H1 (cell line): Measurements from ENCODE around the gene CD300H. TPM values are rescaled to one million over a fixed set of nuclear protein-coding genes. Genes with fewer than 3 reads are reported as not detected.

Experiments used
- CTCF ChIA-PET: fragments of 300-600 bp; sonication (Branson Sonifier 250); formaldehyde crosslinking; loops from one replicate; lab custom pipeline; 2021; ENCODE audit not compliant: partially characterized antibody; lab: Charles Lee
- POLR2A ChIA-PET: fragments of 300-600 bp; sonication (Branson Sonifier 250); formaldehyde crosslinking; loops from one replicate; lab custom pipeline; 2021; ENCODE audit warnings: inconsistent platforms; ENCODE audit not compliant: partially characterized antibody; lab: Charles Lee
- DNase-seq, 2 experiments: peaks; one replicate each; pipeline versions ENCODE4 v3.0.0 to v3.0.0-alpha.2; 2010 to 2022; ENCODE audit warnings: low spot score in 2 of 2, low read depth in 1 of 2, mixed read lengths in 1 of 2
- FAIRE-seq: peaks from 2 replicates; lab custom pipeline; 2011; peaks lifted over from hg19 to GRCh38; lab: Jason Lieb, UNC
- H2AFZ ChIP-seq: 2 replicates; pipeline ENCODE4 v1.8.1; 2012; ENCODE audit warnings: low read length, inconsistent platforms
- H2AK5ac ChIP-seq: 2 replicates; pipeline ENCODE4 v1.6.1; 2013; ENCODE audit warnings: low read depth, low read length
- H2BK120ac ChIP-seq: replicated peaks from 2 replicates; pipeline ENCODE3; 2013; ENCODE audit warnings: low read depth, low read length, inconsistent platforms
- H2BK12ac ChIP-seq: 2 replicates; pipeline ENCODE4 v1.6.1; 2013; ENCODE audit warnings: low read depth, low read length
- H2BK15ac ChIP-seq: 2 replicates; pipeline ENCODE4 v1.6.1; 2013; ENCODE audit warnings: low read length
- H2BK20ac ChIP-seq: 2 replicates; pipeline ENCODE4 v1.6.1; 2013; ENCODE audit warnings: low read length
- H2BK5ac ChIP-seq: 2 replicates; pipeline ENCODE4 v1.6.1; 2013; ENCODE audit warnings: low read depth, low read length
- H3K14ac ChIP-seq: 2 replicates; pipeline ENCODE4 v1.6.1; 2013; ENCODE audit warnings: inconsistent platforms; ENCODE audit not compliant: insufficient read length
- H3K18ac ChIP-seq: 2 replicates; pipeline ENCODE4 v1.6.1; 2013; ENCODE audit warnings: low read length; ENCODE audit errors: extremely low read depth
- H3K23ac ChIP-seq: 2 replicates; pipeline ENCODE4 v1.6.1; 2013; ENCODE audit warnings: inconsistent platforms; ENCODE audit not compliant: insufficient read length
- H3K23me2 ChIP-seq: 2 replicates; pipeline ENCODE4 v1.6.1; 2013; ENCODE audit warnings: low read depth, low read length
- H3K27ac ChIP-seq: 2 replicates; pipeline ENCODE4 v1.6.1; 2011; ENCODE audit warnings: low read depth, low read length, inconsistent platforms
- H3K27me3 ChIP-seq, 4 experiments: replicated peaks in 1 of 4; 1 replicate in 1 of 4; 2 replicates in 3 of 4; pipeline versions ENCODE4 v1.6.1 to v1.8.1; 2011 to 2013; ENCODE audit warnings: low read length in 3 of 4, mild to moderate bottlenecking in 3 of 4, inconsistent platforms in 2 of 4, mixed read lengths in 2 of 4, moderate library complexity in 1 of 4; ENCODE audit not compliant: control insufficient read depth in 3 of 4, insufficient read depth in 3 of 4; ENCODE audit errors: extremely low read depth in 1 of 4
- H3K36me3 ChIP-seq, 4 experiments: 2 replicates each; pipeline versions ENCODE4 v1.6.1 to v1.8.1; 2011 to 2013; ENCODE audit warnings: mild to moderate bottlenecking in 4 of 4, low read length in 3 of 4, moderate library complexity in 2 of 4, control low read depth in 1 of 4, inconsistent platforms in 1 of 4; ENCODE audit not compliant: insufficient read depth in 4 of 4, control insufficient read depth in 2 of 4
- H3K4ac ChIP-seq: replicated peaks from 2 replicates; pipeline ENCODE3; 2013; ENCODE audit warnings: low read length, low read depth, mixed read lengths, inconsistent platforms; ENCODE audit not compliant: insufficient read length
- H3K4me1 ChIP-seq, 4 experiments: replicated peaks in 1 of 4; 1 replicate in 1 of 4; 2 replicates in 3 of 4; pipeline versions ENCODE4 v1.6.1 to v1.8.1; 2011 to 2013; ENCODE audit warnings: low read length in 3 of 4, inconsistent platforms in 2 of 4, mixed read lengths in 1 of 4; ENCODE audit not compliant: insufficient read depth in 4 of 4, control insufficient read depth in 3 of 4
- H3K4me2 ChIP-seq, 2 experiments: 2 replicates each; pipeline versions ENCODE4 v1.6.1 to v1.8.1; 2011 to 2013; ENCODE audit warnings: low read depth in 2 of 2, low read length in 2 of 2, control low read depth in 1 of 2, inconsistent platforms in 1 of 2, mild to moderate bottlenecking in 1 of 2; ENCODE audit not compliant: insufficient read depth in 1 of 2
- H3K4me3 ChIP-seq, 4 experiments: fragments of 200-600, 300-600 bp in 1 of 4; sonication (generic), shearing (Covaris generic), sonication (Bioruptor Twin) in 1 of 4; 2 replicates each; pipeline versions ENCODE4 v1.5.1 to v1.8.1; 2011 to 2016; ENCODE audit warnings: low read length in 4 of 4, low read depth in 3 of 4, control low read depth in 2 of 4, inconsistent platforms in 2 of 4, mild to moderate bottlenecking in 2 of 4, mixed read lengths in 1 of 4, moderate library complexity in 1 of 4; ENCODE audit not compliant: insufficient read depth in 2 of 4; ENCODE audit errors: extremely low read depth in 1 of 4
- H3K56ac ChIP-seq: replicated peaks from 2 replicates; pipeline ENCODE3; 2013; ENCODE audit warnings: low read depth, mild to moderate bottlenecking, mixed read lengths, low read length, inconsistent platforms; ENCODE audit not compliant: insufficient read length
- H3K79me1 ChIP-seq: 2 replicates; pipeline ENCODE4 v1.6.1; 2013; ENCODE audit warnings: low read depth, low read length, control low read depth
- H3K79me2 ChIP-seq, 2 experiments: 2 replicates each; pipeline versions ENCODE4 v1.6.1 to v1.8.1; 2012 to 2013; ENCODE audit warnings: low read length in 2 of 2, mild to moderate bottlenecking in 2 of 2, inconsistent platforms in 1 of 2; ENCODE audit not compliant: insufficient read depth in 2 of 2, control insufficient read depth in 1 of 2
- H3K9ac ChIP-seq, 4 experiments: replicated peaks in 1 of 4; 1 replicate in 1 of 4; 2 replicates in 3 of 4; pipeline versions ENCODE4 v1.6.1 to v1.8.1; 2011 to 2013; ENCODE audit warnings: low read depth in 3 of 4, low read length in 3 of 4, control low read depth in 2 of 4, mild to moderate bottlenecking in 2 of 4, moderate library complexity in 2 of 4, inconsistent platforms in 1 of 4; ENCODE audit errors: extremely low read depth in 1 of 4
- H3K9me3 ChIP-seq, 2 experiments: 2 replicates each; pipeline versions ENCODE4 v1.6.1 to v1.8.1; 2012 to 2013; ENCODE audit warnings: mild to moderate bottlenecking in 2 of 2, moderate library complexity in 2 of 2, control low read depth in 1 of 2, inconsistent platforms in 1 of 2, low read depth in 1 of 2, low read length in 1 of 2, mixed read lengths in 1 of 2; ENCODE audit not compliant: insufficient read depth in 2 of 2
- H4K20me1 ChIP-seq, 2 experiments: replicated peaks in 1 of 2; 2 replicates each; pipeline versions ENCODE3 to v1.8.1; 2011 to 2013; ENCODE audit warnings: inconsistent platforms in 2 of 2, low read length in 2 of 2, mild to moderate bottlenecking in 1 of 2; ENCODE audit not compliant: insufficient read depth in 2 of 2, control insufficient read depth in 1 of 2
- H4K5ac ChIP-seq: 2 replicates; pipeline ENCODE4 v1.6.1; 2013; ENCODE audit warnings: low read length, low read depth, mixed read lengths, inconsistent platforms; ENCODE audit not compliant: insufficient read length
- H4K8ac ChIP-seq: 2 replicates; pipeline ENCODE4 v1.8.0; 2013; ENCODE audit warnings: mild to moderate bottlenecking, moderate library complexity, low read length, inconsistent platforms; ENCODE audit not compliant: insufficient read depth; ENCODE audit errors: extremely low read depth
- H4K91ac ChIP-seq: replicated peaks from 2 replicates; pipeline ENCODE3; 2013; ENCODE audit warnings: low read length, mixed read lengths, inconsistent platforms; ENCODE audit not compliant: insufficient read length
- EGR1 ChIP-seq: IDR thresholded peaks from 2 replicates; pipeline ENCODE4 v1.6.1; 2011; ENCODE audit warnings: low read depth, low read length, borderline replicate concordance
- EP300 ChIP-seq, 2 experiments: IDR thresholded peaks; 1 replicate in 1 of 2; 2 replicates in 1 of 2; pipeline ENCODE4 v1.6.1; 2011 to 2012; ENCODE audit warnings: low read depth in 2 of 2, low read length in 2 of 2, mild to moderate bottlenecking in 2 of 2, borderline replicate concordance in 1 of 2, inconsistent platforms in 1 of 2, moderate library complexity in 1 of 2
- JUN ChIP-seq: IDR thresholded peaks from 2 replicates; pipeline ENCODE4 v1.6.1; 2011; ENCODE audit warnings: low read depth, mild to moderate bottlenecking, improper control_type of control experiment, low read length
- JUND ChIP-seq: IDR thresholded peaks from 2 replicates; pipeline ENCODE4 v1.6.1; 2011; ENCODE audit warnings: mild to moderate bottlenecking, improper control_type of control experiment, low read length
- NANOG ChIP-seq: IDR thresholded peaks from 2 replicates; pipeline ENCODE4 v1.6.1; 2011; ENCODE audit warnings: low read length, low read depth, mild to moderate bottlenecking, inconsistent platforms; ENCODE audit not compliant: insufficient read depth, poor library complexity, severe bottlenecking
- NRF1 ChIP-seq: IDR thresholded peaks from 2 replicates; pipeline ENCODE4 v1.6.1; 2011; ENCODE audit warnings: mild to moderate bottlenecking, low read depth, low read length, improper control_type of control experiment
- PHF8 ChIP-seq: fragments of 200-600 bp; sonication (generic); conservative IDR thresholded peaks from 2 replicates; pipeline ENCODE4 v1.7.1; 2012; ENCODE audit warnings: low read depth, mild to moderate bottlenecking, inconsistent platforms, low read length, moderate library complexity
- SP2 ChIP-seq: IDR thresholded peaks from 2 replicates; pipeline ENCODE4 v1.6.1; 2012; ENCODE audit warnings: mild to moderate bottlenecking, low read length, inconsistent platforms
- TAF7 ChIP-seq: optimal IDR thresholded peaks from 2 replicates; pipeline ENCODE3; 2011; ENCODE audit warnings: low read depth, mild to moderate bottlenecking, inconsistent platforms, low read length, moderate library complexity, borderline replicate concordance
- WGBS, 2 experiments: shearing (Covaris generic) in 1 of 2; methylation state at CpG; one replicate each; pipeline versions ENCODE4 v1.1.6 to v1.1.7; 2013 to 2015; ENCODE audit warnings: low lambda C conversion rate in 2 of 2, mixed read lengths in 2 of 2, inconsistent platforms in 1 of 2, low coverage in 1 of 2, missing lambda C conversion rate in 1 of 2; ENCODE audit not compliant: insufficient replicate concordance in 2 of 2, insufficient coverage in 1 of 2, insufficient read length in 1 of 2; ENCODE audit errors: extremely low coverage in 1 of 2, missing lambda C conversion rate in 1 of 2; 5-methylcytosine and 5-hydroxymethylcytosine counted together
- polyA plus RNA-seq, 7 experiments: library from polyadenylated mRNA; depleted of rRNA in 3 of 7; stranded (reverse) in 5 of 7; unstranded in 2 of 7; fragments of >200 nt in 5 of 7; fragments of 200-250 nt in 2 of 7; gene quantifications; 1 replicate in 5 of 7; 2 replicates in 1 of 7; 4 replicates in 1 of 7; pipeline versions ENCODE4 v1.2.1 to v1.2.3, GENCODE V29; 2011 to 2013; ENCODE audit warnings: missing spikeins in 2 of 7, mixed read lengths in 2 of 7
- total RNA-seq: library from RNA; stranded (reverse); fragmentation: NEBNext Ultra II Directional; extraction: Animal tissue kit (Norgen Biotek cat#: 25700); gene quantifications from 2 replicates; pipeline ENCODE4 v1.2.1, GENCODE V29; 2021
- TF ChIP-seq, protein P1 (sequence below): IDR thresholded peaks from 2 replicates; pipeline ENCODE4 v1.6.1; 2011; ENCODE audit warnings: low read length, improper control_type of control experiment
- TF ChIP-seq, protein P2 (sequence below): IDR thresholded peaks from 2 replicates; pipeline ENCODE4 v1.6.1; 2012; ENCODE audit warnings: low read length, inconsistent platforms

The CD300H gene
- total and polyA plus RNA-seq, 2 of the 8 experiments (the other 6 are each of a cell fraction or from before 2014, with no cell fraction given), result not detected

DNA sequence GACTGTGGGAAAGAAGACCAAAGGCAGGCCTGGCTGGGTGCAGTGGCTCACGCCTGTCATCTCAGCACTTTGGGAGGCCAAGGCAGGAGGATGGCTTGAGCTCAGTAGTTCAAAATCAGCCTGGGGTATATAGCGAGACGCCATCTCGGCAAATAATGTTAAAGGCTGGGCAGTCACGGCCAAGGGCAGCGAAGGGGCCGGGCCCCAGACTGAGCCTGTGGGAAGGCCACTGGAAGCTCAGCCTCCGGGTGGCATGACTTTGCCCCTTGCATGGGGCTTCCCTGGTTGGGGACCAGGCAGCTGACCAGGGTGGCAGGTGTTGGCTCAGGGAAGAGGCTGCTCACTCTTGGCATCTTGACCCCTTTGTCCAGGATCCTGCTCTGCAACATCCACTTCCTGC, 38.7 kb upstream of the CD300H start:
- no peak for FAIRE-seq
- no peak overlapping the region for H2BK20ac ChIP-seq
- no peak overlapping the region for H2AFZ ChIP-seq
- H3K4ac ChIP-seq, result no peak overlapping the region
- ChIA-PET CTCF (interaction anchor here (1.0 to 2.1 kb wide), 4 partner anchors 9 to 148 kb away, joined by 3 to 7 read pairs (median 4); no protein-coding TSS in a partner anchor), POLR2A (no interaction called here)
- H3K14ac ChIP-seq, result no peak overlapping the region
- H4K5ac ChIP-seq, result no peak overlapping the region
- H3K4me3 ChIP-seq, result no peak overlapping the region
- H3K9me3 ChIP-seq, result no peaks in the 10 kb centered on the region
- 90% methylated on average over 8 of the region's 8 CpGs; no CpG with 5 or more reads in 1 of the 2 experiments for WGBS, 2 experiments
- no peaks in the 10 kb centered on the region; the same call in 1 of the 2 replicates for H3K23me2 ChIP-seq
- H2BK15ac ChIP-seq, result no peak overlapping the region
- no peak overlapping the region for H3K18ac ChIP-seq
- no peak overlapping the region for H3K4me2 ChIP-seq
- H4K20me1 ChIP-seq, result peaks cover 0 to 1% of the 10 kb centered on the region in 2 experiments
- H3K79me2 ChIP-seq, result no peaks in the 10 kb centered on the region
- no peak overlapping the region for H4K91ac ChIP-seq
- H2BK120ac ChIP-seq, result no peak overlapping the region
- peaks cover 0 to 3% (median 0%) of the 10 kb centered on the region in 4 experiments; a peak in 1 of 7 replicates for H3K27me3 ChIP-seq
- no peaks in the 10 kb centered on the region for H3K36me3 ChIP-seq
- H2AK5ac ChIP-seq, result no peak overlapping the region
- H3K4me1 ChIP-seq, result no peaks in the 10 kb centered on the region
- H4K8ac ChIP-seq, result no peak overlapping the region
- H3K27ac ChIP-seq, result no peak overlapping the region
- no peak overlapping the region for H3K23ac ChIP-seq
- no peak overlapping the region for H2BK12ac ChIP-seq
- no peak overlapping the region for H3K56ac ChIP-seq
- no peak overlapping the region for H2BK5ac ChIP-seq
- DNase-seq, result no peak
- no peaks in the 10 kb centered on the region for H3K79me1 ChIP-seq
- H3K9ac ChIP-seq, result no peak overlapping the region
- TF ChIP-seq NANOG, result no peak
- TF ChIP-seq, protein P1, sequence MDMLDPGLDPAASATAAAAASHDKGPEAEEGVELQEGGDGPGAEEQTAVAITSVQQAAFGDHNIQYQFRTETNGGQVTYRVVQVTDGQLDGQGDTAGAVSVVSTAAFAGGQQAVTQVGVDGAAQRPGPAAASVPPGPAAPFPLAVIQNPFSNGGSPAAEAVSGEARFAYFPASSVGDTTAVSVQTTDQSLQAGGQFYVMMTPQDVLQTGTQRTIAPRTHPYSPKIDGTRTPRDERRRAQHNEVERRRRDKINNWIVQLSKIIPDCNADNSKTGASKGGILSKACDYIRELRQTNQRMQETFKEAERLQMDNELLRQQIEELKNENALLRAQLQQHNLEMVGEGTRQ, result no peak
- TF ChIP-seq TAF7, result no peak
- TF ChIP-seq, protein P2, sequence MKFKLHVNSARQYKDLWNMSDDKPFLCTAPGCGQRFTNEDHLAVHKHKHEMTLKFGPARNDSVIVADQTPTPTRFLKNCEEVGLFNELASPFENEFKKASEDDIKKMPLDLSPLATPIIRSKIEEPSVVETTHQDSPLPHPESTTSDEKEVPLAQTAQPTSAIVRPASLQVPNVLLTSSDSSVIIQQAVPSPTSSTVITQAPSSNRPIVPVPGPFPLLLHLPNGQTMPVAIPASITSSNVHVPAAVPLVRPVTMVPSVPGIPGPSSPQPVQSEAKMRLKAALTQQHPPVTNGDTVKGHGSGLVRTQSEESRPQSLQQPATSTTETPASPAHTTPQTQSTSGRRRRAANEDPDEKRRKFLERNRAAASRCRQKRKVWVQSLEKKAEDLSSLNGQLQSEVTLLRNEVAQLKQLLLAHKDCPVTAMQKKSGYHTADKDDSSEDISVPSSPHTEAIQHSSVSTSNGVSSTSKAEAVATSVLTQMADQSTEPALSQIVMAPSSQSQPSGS, result no peak
- TF ChIP-seq JUND, result no peak
- TF ChIP-seq EGR1, result no peak
- TF ChIP-seq JUN, result no peak
- no peak for TF ChIP-seq PHF8
- TF ChIP-seq EP300 (IDR thresholded peaks at IDR 0.05; ENCODE audit: borderline replicate concordance in 1 of 2, low read depth in 2 of 2, low read length in 2 of 2), result no peak
- no peak for TF ChIP-seq SP2
- TF ChIP-seq NRF1, result no peak
